ENCODE data around the gene RPS21. TPM values are rescaled to one million over a fixed set of nuclear protein-coding genes. Genes with fewer than 3 reads are reported as not detected.
A peak's percentile ranks its signal among the peaks of the same experiment; 100 is the strongest.

RPS21 gene
- total and polyA plus RNA-seq, 2 of the 4 experiments (the other 2 are of a cell fraction): 2,710 to 4,298 TPM

DNA sequence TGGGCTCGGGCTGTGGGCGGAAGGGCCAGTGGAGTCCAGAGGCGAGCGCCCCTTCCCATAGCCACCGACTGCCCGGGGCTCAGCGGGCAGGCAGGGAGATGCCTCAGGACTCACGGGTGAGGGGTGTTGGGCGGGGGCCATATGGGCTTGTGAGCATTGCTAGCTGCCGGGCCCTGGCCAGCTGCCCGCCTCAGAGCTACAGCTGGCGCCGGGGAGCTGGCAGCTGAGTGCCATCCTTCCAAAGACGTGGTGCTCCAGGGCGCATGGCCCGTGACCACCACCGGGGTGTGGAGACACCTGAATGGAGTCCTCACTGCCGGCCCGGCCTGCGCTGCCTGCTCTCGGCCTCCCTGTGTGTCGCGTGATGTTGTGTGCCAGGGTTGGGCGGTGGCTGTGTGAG is 51.0 kb downstream of the RPS21 start:
- H3K9ac ChIP-seq (ENCODE audit: low read depth, low read length): no peak overlapping the region
- H2BK15ac ChIP-seq (ENCODE audit: low read depth, low read length): no peak overlapping the region
- ATAC-seq (ENCODE audit: low read depth) (peak; percentile 76), DNase-seq (no peak)
- H3K9me1 ChIP-seq (ENCODE audit: insufficient read depth, low read length): no peaks in the 10 kb centered on the region; the same call in 1 of the 2 replicates
- H3K56ac ChIP-seq (ENCODE audit: extremely low read depth, insufficient read depth, low read length): no peak overlapping the region
- dilution Hi-C loops (cut with HindIII; ENCODE audit: low sequenced_read_pairs, unreplicated experiment): no loop called here
- intact Hi-C loops (cut with micrococcal nuclease): no loop called here
- H2AFZ ChIP-seq (replicated peaks; ENCODE audit: low read length, poor library complexity): peak overlapping the region; percentile 56
- H2BK120ac ChIP-seq (ENCODE audit: low read depth, low read length): no peak overlapping the region
- H3K36me3 ChIP-seq (ENCODE audit: control insufficient read depth, insufficient read depth, low read length): no peaks in the 10 kb centered on the region
- no peaks in the 10 kb centered on the region for H3K79me1 ChIP-seq (ENCODE audit: low read depth in 1 of 2, low read length in 2 of 2)
- no peak overlapping the region for H2AK9ac ChIP-seq (replicated peaks; ENCODE audit: low read depth, low read length, poor library complexity)
- in situ Hi-C loops (cut with MboI; ENCODE audit: low sequenced_read_pairs): no loop called here
- peaks cover 7% of the 10 kb centered on the region for H3K9me3 ChIP-seq (ENCODE audit: control insufficient read depth, insufficient read depth, low read length)
- H3K4me1 ChIP-seq (ENCODE audit: control insufficient read depth, insufficient read depth, low read length): peaks cover 8% of the 10 kb centered on the region; the same call in 1 of the 2 replicates
- no peak overlapping the region; the same call in 1 of the 2 replicates for H3K18ac ChIP-seq (ENCODE audit: low read depth, low read length)
- CTCF ChIA-PET: no interaction called here
- no peak overlapping the region for H3K4me3 ChIP-seq (ENCODE audit: insufficient read depth, low read depth, low read length)
- no peak overlapping the region for H2AK5ac ChIP-seq (ENCODE audit: low read depth, low read length)
- H4K20me1 ChIP-seq (ENCODE audit: insufficient read depth, low read length): no peaks in the 10 kb centered on the region
- H3K14ac ChIP-seq (replicated peaks; ENCODE audit: low read depth, low read length): no peak overlapping the region
- H4K5ac ChIP-seq (ENCODE audit: low read depth, low read length): no peak overlapping the region
- no peak overlapping the region for H2BK20ac ChIP-seq (ENCODE audit: low read depth, low read length)
- POLR2A ChIA-PET (ENCODE audit: unreplicated experiment): no interaction called here
- H4K91ac ChIP-seq (ENCODE audit: insufficient read depth, low read depth, low read length): 0 out of 2 replicates have a peak overlapping the region, but pooled peaks have one; percentile 41
- H3K27me3 ChIP-seq (ENCODE audit: control insufficient read depth, insufficient read depth, low read length): peaks cover 75% of the 10 kb centered on the region
- H3K4me2 ChIP-seq (ENCODE audit: low read depth, low read length): peak overlapping the region; percentile 36; the same call in 1 of the 2 replicates
- no peak overlapping the region for H3K27ac ChIP-seq (ENCODE audit: insufficient read depth, low read length)
- no peak overlapping the region for H3K23ac ChIP-seq (ENCODE audit: low read depth, low read length)
- no peak overlapping the region for H4K8ac ChIP-seq (ENCODE audit: low read depth in 2 of 2, low read length in 2 of 2)
- no TSS peak for BruUV-seq (replicated peaks)
- TF ChIP-seq MAFK (IDR thresholded peaks at IDR 0.05; ENCODE audit: low read depth, low read length) (no peak), CHD1 (IDR thresholded peaks at IDR 0.05; ENCODE audit: low read depth, low read length) (no peak), POLR2A (IDR thresholded peaks at IDR 0.05; ENCODE audit: low read depth, low read length) (no peak), FOS (IDR thresholded peaks at IDR 0.05; ENCODE audit: low read depth, low read length) (no peak), MXI1 (IDR thresholded peaks at IDR 0.05; ENCODE audit: borderline replicate concordance, low read depth, low read length) (no peak), CEBPB (IDR thresholded peaks at IDR 0.05; ENCODE audit: low read depth, low read length) (no peak), SMC3 (IDR thresholded peaks at IDR 0.05; ENCODE audit: low read depth, low read length) (no peak), MAZ (IDR thresholded peaks at IDR 0.05; ENCODE audit: borderline replicate concordance, low read depth, low read length) (no peak), RAD21 (IDR thresholded peaks at IDR 0.05; ENCODE audit: low read length) (no peak), BHLHE40 (IDR thresholded peaks at IDR 0.05; ENCODE audit: low read depth, low read length) (no peak), RCOR1 (IDR thresholded peaks at IDR 0.05; ENCODE audit: insufficient replicate concordance, low read length) (no peak), RFX5 (IDR thresholded peaks at IDR 0.05; ENCODE audit: low read depth, low read length) (no peak), NFE2L2 (IDR thresholded peaks at IDR 0.05; ENCODE audit: low read depth, low read length) (no peak)
- TF ChIP-seq, protein P1, sequence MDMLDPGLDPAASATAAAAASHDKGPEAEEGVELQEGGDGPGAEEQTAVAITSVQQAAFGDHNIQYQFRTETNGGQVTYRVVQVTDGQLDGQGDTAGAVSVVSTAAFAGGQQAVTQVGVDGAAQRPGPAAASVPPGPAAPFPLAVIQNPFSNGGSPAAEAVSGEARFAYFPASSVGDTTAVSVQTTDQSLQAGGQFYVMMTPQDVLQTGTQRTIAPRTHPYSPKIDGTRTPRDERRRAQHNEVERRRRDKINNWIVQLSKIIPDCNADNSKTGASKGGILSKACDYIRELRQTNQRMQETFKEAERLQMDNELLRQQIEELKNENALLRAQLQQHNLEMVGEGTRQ (IDR thresholded peaks at IDR 0.05; ENCODE audit: low read depth, low read length): no peak
- TF ChIP-seq, protein P2, sequence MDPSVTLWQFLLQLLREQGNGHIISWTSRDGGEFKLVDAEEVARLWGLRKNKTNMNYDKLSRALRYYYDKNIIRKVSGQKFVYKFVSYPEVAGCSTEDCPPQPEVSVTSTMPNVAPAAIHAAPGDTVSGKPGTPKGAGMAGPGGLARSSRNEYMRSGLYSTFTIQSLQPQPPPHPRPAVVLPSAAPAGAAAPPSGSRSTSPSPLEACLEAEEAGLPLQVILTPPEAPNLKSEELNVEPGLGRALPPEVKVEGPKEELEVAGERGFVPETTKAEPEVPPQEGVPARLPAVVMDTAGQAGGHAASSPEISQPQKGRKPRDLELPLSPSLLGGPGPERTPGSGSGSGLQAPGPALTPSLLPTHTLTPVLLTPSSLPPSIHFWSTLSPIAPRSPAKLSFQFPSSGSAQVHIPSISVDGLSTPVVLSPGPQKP (IDR thresholded peaks at IDR 0.05; ENCODE audit: borderline replicate concordance, low read depth, low read length): no peak
- TF ChIP-seq, protein P3, sequence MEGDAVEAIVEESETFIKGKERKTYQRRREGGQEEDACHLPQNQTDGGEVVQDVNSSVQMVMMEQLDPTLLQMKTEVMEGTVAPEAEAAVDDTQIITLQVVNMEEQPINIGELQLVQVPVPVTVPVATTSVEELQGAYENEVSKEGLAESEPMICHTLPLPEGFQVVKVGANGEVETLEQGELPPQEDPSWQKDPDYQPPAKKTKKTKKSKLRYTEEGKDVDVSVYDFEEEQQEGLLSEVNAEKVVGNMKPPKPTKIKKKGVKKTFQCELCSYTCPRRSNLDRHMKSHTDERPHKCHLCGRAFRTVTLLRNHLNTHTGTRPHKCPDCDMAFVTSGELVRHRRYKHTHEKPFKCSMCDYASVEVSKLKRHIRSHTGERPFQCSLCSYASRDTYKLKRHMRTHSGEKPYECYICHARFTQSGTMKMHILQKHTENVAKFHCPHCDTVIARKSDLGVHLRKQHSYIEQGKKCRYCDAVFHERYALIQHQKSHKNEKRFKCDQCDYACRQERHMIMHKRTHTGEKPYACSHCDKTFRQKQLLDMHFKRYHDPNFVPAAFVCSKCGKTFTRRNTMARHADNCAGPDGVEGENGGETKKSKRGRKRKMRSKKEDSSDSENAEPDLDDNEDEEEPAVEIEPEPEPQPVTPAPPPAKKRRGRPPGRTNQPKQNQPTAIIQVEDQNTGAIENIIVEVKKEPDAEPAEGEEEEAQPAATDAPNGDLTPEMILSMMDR (conservative IDR thresholded peaks at IDR 0.05; ENCODE audit: low read depth, low read length): no peak
- peak overlapping the region; percentile 43; the same call in 1 of the 2 replicates for H3K4ac ChIP-seq (ENCODE audit: low read depth, low read length)
- H2BK5ac ChIP-seq (ENCODE audit: low read depth, low read length, poor library complexity, severe bottlenecking): no peak overlapping the region
- whole genome bisulfite sequencing, 2 experiments (ENCODE audit: extremely low coverage in 2 of 2, insufficient read length in 1 of 2): 16% methylated on average over 7 of the region's 24 CpGs; no CpG with 5 or more reads in 1 of the 2 experiments

All from IMR-90 (cell line).